HepG2 (cell line): ENCODE measurements around the gene CHP1. TPM values are rescaled to one million over a fixed set of nuclear protein-coding genes. Genes with fewer than 3 reads are reported as not detected.
A peak's percentile ranks its signal among the peaks of the same experiment; 100 is the strongest.
"Not testable (repeated sequence)": the region's sequence is repeated elsewhere in the genome, so short reads cannot be mapped to it uniquely, and the experiment has no call there.

Experiments used
- ATAC-seq: fragments of 200-7000 bp; cut with Tn5 transposase; 3 replicates; pipeline ENCODE4 v1.9.1; 2020; ENCODE audit warnings: mild to moderate bottlenecking, moderate library complexity
- BruUV-seq: library from RNA; stranded (reverse); fragments of 400-500 nt; replicated peaks from 2 replicates; lab custom pipeline; 2021; lab: Mats Ljungman, UMichigan
- CTCF ChIA-PET: fragments of 300-600 bp; formaldehyde crosslinking; extraction: SDS; loops from one replicate; lab custom pipeline; 2021; ENCODE audit warnings: low total read pairs, inconsistent platforms, low intra/inter-chr PET ratio; lab: Yijun Ruan, JAX
- POLR2A ChIA-PET: fragments of 350-600 bp; sonication (Branson Sonifier 250); formaldehyde crosslinking; loops from one replicate; lab custom pipeline; 2020; ENCODE audit warnings: antibody characterized with exemption, inconsistent platforms; lab: Yijun Ruan, JAX
- DNase-seq: peaks from one replicate; pipeline ENCODE4 v3.0.0-alpha.2; 2015; ENCODE audit warnings: low spot score
- FAIRE-seq: peaks from 3 replicates; lab custom pipeline; 2011; peaks lifted over from hg19 to GRCh38; lab: Jason Lieb, UNC
- H2AFZ ChIP-seq: one replicate; pipeline ENCODE4 v1.6.1; 2011; ENCODE audit warnings: low read length, inconsistent platforms
- H3K27ac ChIP-seq: fragments of 300-600 bp; 3 replicates; pipeline ENCODE4 v1.8.0; 2011; ENCODE audit warnings: mixed run types, mild to moderate bottlenecking, mixed read lengths, low read length, inconsistent platforms; ENCODE audit not compliant: insufficient read depth; ENCODE audit errors: extremely low read length
- H3K27me3 ChIP-seq, 2 experiments: fragments of 200-600 bp in 1 of 2; 2 replicates in 1 of 2; 3 replicates in 1 of 2; pipeline versions ENCODE4 v1.6.0 to v1.8.0; 2011; ENCODE audit warnings: low read length in 2 of 2, mild to moderate bottlenecking in 2 of 2, moderate library complexity in 2 of 2, inconsistent platforms in 1 of 2; ENCODE audit not compliant: insufficient read depth in 2 of 2, control insufficient read depth in 1 of 2
- H3K36me3 ChIP-seq, 2 experiments: fragments of 200-600 bp in 1 of 2; replicated peaks in 1 of 2; 2 replicates in 1 of 2; 3 replicates in 1 of 2; pipeline versions ENCODE4 v1.5.1 to v1.8.0; 2011; ENCODE audit warnings: low read length in 2 of 2, inconsistent platforms in 1 of 2; ENCODE audit not compliant: insufficient read depth in 2 of 2, control insufficient read depth in 1 of 2
- H3K4me1 ChIP-seq: 2 replicates; pipeline ENCODE4 v1.5.1; 2012; ENCODE audit warnings: low read length, inconsistent platforms; ENCODE audit not compliant: insufficient read depth
- H3K4me2 ChIP-seq: 2 replicates; pipeline ENCODE4 v1.6.0; 2011; ENCODE audit warnings: low read depth, low read length, inconsistent platforms
- H3K4me3 ChIP-seq, 3 experiments: fragments of 200-600 bp in 1 of 3; sonication (generic), shearing (Covaris generic) in 1 of 3; replicated peaks in 1 of 3; 2 replicates each; pipeline ENCODE4 v1.5.1; 2011 to 2016; ENCODE audit warnings: low read length in 3 of 3, inconsistent platforms in 2 of 3, low read depth in 2 of 3, mild to moderate bottlenecking in 2 of 3, control low read depth in 1 of 3, mixed read lengths in 1 of 3; ENCODE audit not compliant: insufficient read depth in 1 of 3
- H3K79me2 ChIP-seq: one replicate; pipeline ENCODE4 v1.6.1; 2011; ENCODE audit warnings: low read length, inconsistent platforms; ENCODE audit not compliant: insufficient read depth
- H3K9ac ChIP-seq: 2 replicates; pipeline ENCODE4 v1.6.0; 2011; ENCODE audit warnings: mild to moderate bottlenecking, low read depth, low read length, inconsistent platforms; ENCODE audit not compliant: insufficient read depth
- H3K9me3 ChIP-seq: 2 replicates; pipeline ENCODE4 v1.5.1; 2012; ENCODE audit warnings: mild to moderate bottlenecking, low read length
- H4K20me1 ChIP-seq: 2 replicates; pipeline ENCODE4 v1.6.0; 2011; ENCODE audit warnings: inconsistent platforms, mild to moderate bottlenecking, low read length, moderate library complexity; ENCODE audit not compliant: insufficient read depth
- CEBPB ChIP-seq: IDR thresholded peaks from 2 replicates; pipeline ENCODE4 v1.6.1; 2011; ENCODE audit warnings: low read depth, low read length, improper control_type of control experiment, borderline replicate concordance
- CEBPG ChIP-seq: IDR thresholded peaks from 2 replicates; pipeline ENCODE4 v1.6.1; 2016
- CHD4 ChIP-seq: fragments of 200-600 bp; sonication (generic); IDR thresholded peaks from 2 replicates; pipeline ENCODE4 v1.7.0; 2017; ENCODE audit warnings: mild to moderate bottlenecking, low read length, borderline replicate concordance
- EP300 ChIP-seq, 3 experiments: sonication (generic) in 1 of 3; formaldehyde crosslinking in 1 of 3; IDR thresholded peaks; 2 replicates each; pipeline versions ENCODE4 v1.5.1 to v1.6.1; 2011 to 2020; ENCODE audit warnings: low read depth in 2 of 3, low read length in 2 of 3, borderline replicate concordance in 1 of 3, improper control_type of control experiment in 1 of 3, mild to moderate bottlenecking in 1 of 3, missing genetic modification reagents in 1 of 3, moderate library complexity in 1 of 3
- ETV5 ChIP-seq: IDR thresholded peaks from 2 replicates; pipeline ENCODE4 v1.6.1; 2018; ENCODE audit warnings: missing biosample characterization, missing genetic modification reagents, inconsistent platforms, borderline replicate concordance
- FOXP1 ChIP-seq, 2 experiments: fragments of 450-650 bp in 1 of 2; IDR thresholded peaks; 2 replicates each; pipeline ENCODE4 v1.6.1; 2017 to 2018; ENCODE audit warnings: antibody characterized with exemption in 1 of 2
- FOXP4 ChIP-seq: sonication (generic); formaldehyde crosslinking; IDR thresholded peaks from 2 replicates; pipeline ENCODE4 v1.4.0; 2020; ENCODE audit warnings: missing genetic modification reagents
- HNF4G ChIP-seq, 2 experiments: sonication (generic) in 1 of 2; formaldehyde crosslinking in 1 of 2; IDR thresholded peaks; 2 replicates each; pipeline versions ENCODE4 v1.4.0 to v1.6.1; 2011 to 2020; ENCODE audit warnings: borderline replicate concordance in 2 of 2, low read depth in 2 of 2, mild to moderate bottlenecking in 2 of 2, low read length in 1 of 2, missing genetic modification reagents in 1 of 2, moderate library complexity in 1 of 2
- NR2F2 ChIP-seq: IDR thresholded peaks from 2 replicates; pipeline ENCODE4 v1.6.1; 2012; ENCODE audit warnings: low read depth, inconsistent platforms, borderline replicate concordance
- PPARG ChIP-seq: conservative IDR thresholded peaks from 2 replicates; pipeline ENCODE4 v1.6.1; 2016; ENCODE audit warnings: missing biosample characterization, missing genetic modification reagents
- SUZ12 ChIP-seq: fragments of 150-350 bp; IDR thresholded peaks from 2 replicates; pipeline ENCODE4 v1.6.1; 2014; ENCODE audit warnings: low read depth, low read length
- ZC3H13 ChIP-seq: sonication (generic); formaldehyde crosslinking; IDR thresholded peaks from 2 replicates; pipeline ENCODE4 v1.8.1; 2023; ENCODE audit warnings: mild to moderate bottlenecking, missing genetic modification reagents, moderate library complexity
- WGBS: methylation state at CpG from one replicate; pipeline ENCODE4 v1.1.6; 2017; ENCODE audit warnings: low lambda C conversion rate; 5-methylcytosine and 5-hydroxymethylcytosine counted together
- in situ Hi-C: cut with HindIII; loops from 2 replicates; pipeline ENCODE4 v1.10.0; 2017; ENCODE audit warnings: low pct_unique_long_range_greater_than_20kb; ENCODE audit not compliant: extremely low pct_ligation_motif_present
- intact Hi-C: fragments of 100-400 bp; cut with micrococcal nuclease; formaldehyde crosslinking; loops from one replicate; pipeline ENCODE4 v1.10.0; 2022; ENCODE audit not compliant: unreplicated experiment
- polyA plus RNA-seq, 8 experiments: library from polyadenylated mRNA; depleted of rRNA in 3 of 8; stranded (reverse) in 7 of 8; unstranded in 1 of 8; fragments of >200 nt; fragmentation: Illumina TruSeq in 4 of 8; extraction: Trizol in 4 of 8; gene quantifications; 2 replicates each; pipeline versions ENCODE4 v1.2.1 to v1.2.3, GENCODE V29; 2011 to 2016; ENCODE audit warnings: low read depth in 4 of 8, missing spikeins in 1 of 8, mixed read lengths in 1 of 8; ENCODE audit not compliant: insufficient read depth in 1 of 8
- total RNA-seq, 5 experiments: library from RNA; depleted of rRNA; stranded (reverse); fragments of >200 nt; fragmentation: Illumina TruSeq; extraction: Trizol; gene quantifications; 2 replicates each; pipeline ENCODE4 v1.2.3, GENCODE V29; 2016; ENCODE audit warnings: low read depth in 1 of 5

The CHP1 gene
- total and polyA plus RNA-seq, 2 of the 13 experiments (the other 11 are each of a cell fraction or from before 2014, with no cell fraction given) = 49.6 to 76.4 TPM

DNA sequence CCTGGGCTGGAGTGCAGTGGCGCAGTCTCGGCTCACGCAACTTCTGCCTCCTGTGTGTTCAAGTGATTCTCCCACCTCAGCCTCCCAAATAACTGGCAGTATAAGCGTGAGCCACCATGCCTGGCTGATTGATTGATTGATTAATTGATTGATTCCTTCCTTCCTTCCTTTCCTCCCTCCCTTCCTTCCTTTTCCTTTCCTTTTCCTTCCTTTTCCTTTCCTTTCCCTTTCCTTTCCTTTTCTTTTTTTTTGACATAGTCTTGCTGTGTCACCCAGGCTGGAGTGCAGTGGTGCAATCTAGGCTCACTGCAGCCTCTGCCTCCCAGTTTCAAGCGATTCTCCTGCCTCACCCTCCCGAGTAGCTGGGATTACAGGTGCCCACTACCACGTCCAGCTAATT lies 29.9 kb downstream of the CHP1 start:
- CTCF ChIA-PET, H4K20me1 ChIP-seq, intact Hi-C loops, H3K79me2 ChIP-seq, H2AFZ ChIP-seq, ATAC-seq, H3K9me3 ChIP-seq, BruUV-seq, H3K4me2 ChIP-seq, H3K27me3 ChIP-seq, DNase-seq, H3K4me3 ChIP-seq, H3K9ac ChIP-seq, in situ Hi-C loops: not testable (repeated sequence)
- Histone ChIP-seq H3K27ac (peak overlapping the region; percentile 76), H3K4me1 (peaks cover 74% of the 10 kb centered on the region), H3K36me3 (peaks cover 7 to 15% of the 10 kb centered on the region in 2 experiments; a peak in 4 of 5 replicates)
- peak; percentile 36 for FAIRE-seq
- POLR2A ChIA-PET = interaction anchor here (0.6 to 2.2 kb wide), 3 partner anchors 23 to 289 kb away, joined by 6 to 10 read pairs (median 6); partner anchors contain the start of genes CHP1 and EXD1
- 98% methylated on average over 7 of the region's 7 CpGs for WGBS

- peaks cover 60% of the 10 kb centered on the region for H3K4me1 ChIP-seq
- H3K79me2 ChIP-seq = no peaks in the 10 kb centered on the region
- DNase-seq = peak; percentile 38
- no TSS peak for BruUV-seq
- H3K36me3 ChIP-seq = peaks cover 7 to 18% of the 10 kb centered on the region in 2 experiments; a peak in 4 of 5 replicates
- intact Hi-C loops = no loop called here
- peak; percentile 76 for FAIRE-seq
- peak overlapping the region; percentile 20 for H3K27ac ChIP-seq
- H4K20me1 ChIP-seq = no peaks in the 10 kb centered on the region
- 52% methylated on average over 8 of the region's 8 CpGs for WGBS
- no peak for ATAC-seq
- H3K4me3 ChIP-seq = no peak overlapping the region
- in situ Hi-C loops = no loop called here
- no peak overlapping the region for H2AFZ ChIP-seq
- POLR2A ChIA-PET = no interaction called here
- no peaks in the 10 kb centered on the region for H3K9me3 ChIP-seq
- no peak overlapping the region for H3K4me2 ChIP-seq
- no peak overlapping the region for H3K9ac ChIP-seq
- CTCF ChIA-PET = no interaction called here
- H3K27me3 ChIP-seq = no peaks in the 10 kb centered on the region
- TF ChIP-seq CEBPG (CRISPR knock-in tag) (peak; percentile 37; the same call in 1 of the 2 replicates), ETV5 (peak; percentile 12; the same call in 1 of the 2 replicates), ZC3H13 (CRISPR knock-in tag) (no peak), HNF4G (IDR thresholded peaks at IDR 0.05; ENCODE audit: borderline replicate concordance, low read depth, low read length) (peak; percentile 22; the same call in 1 of the 2 replicates), HNF4G (CRISPR knock-in tag; IDR thresholded peaks at IDR 0.05; ENCODE audit: borderline replicate concordance, low read depth) (no peak), CHD4 (0 out of 2 replicates have a peak, but pooled peaks have one; percentile 39), CEBPB (peak; percentile 64), FOXP4 (CRISPR knock-in tag) (peak; percentile 41), NR2F2 (no peak), FOXP1 (IDR thresholded peaks at IDR 0.05) (no peak), FOXP1 (CRISPR knock-in tag; IDR thresholded peaks at IDR 0.05) (peak; percentile 43; the same call in 1 of the 2 replicates), EP300 (IDR thresholded peaks at IDR 0.05; ENCODE audit: low read depth in 2 of 2, low read length in 2 of 2) (peak in 1 of 2 experiments; percentile 18; a peak in 1 of 4 replicates), EP300 (CRISPR knock-in tag; IDR thresholded peaks at IDR 0.05; ENCODE audit: borderline replicate concordance) (no peak), SUZ12 (no peak), PPARG (peak; percentile 62; the same call in 1 of the 2 replicates)
Observed at GRCh38 chr15:41262571-41262970, 31.5 kb downstream of the CHP1 start.
